Measurements from ENCODE around the gene KRTAP10-9.
"Not testable (repeated sequence)": the region's sequence is repeated elsewhere in the genome, so short reads cannot be mapped to it uniquely, and the experiment has no call there.

Gene KRTAP10-9, protein sequence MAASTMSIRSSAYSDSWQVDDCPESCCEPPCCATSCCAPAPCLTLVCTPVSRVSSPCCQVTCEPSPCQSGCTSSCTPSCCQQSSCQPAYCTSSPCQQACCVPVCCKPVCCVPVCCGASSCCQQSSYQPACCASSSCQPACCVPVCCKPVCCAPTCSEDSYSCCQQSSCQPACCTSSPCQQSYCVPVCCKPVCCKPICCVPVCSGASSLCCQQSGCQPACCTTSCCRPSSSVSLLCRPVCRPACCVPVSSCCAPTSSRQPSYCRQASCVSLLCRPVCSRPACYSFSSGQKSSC

DNA sequence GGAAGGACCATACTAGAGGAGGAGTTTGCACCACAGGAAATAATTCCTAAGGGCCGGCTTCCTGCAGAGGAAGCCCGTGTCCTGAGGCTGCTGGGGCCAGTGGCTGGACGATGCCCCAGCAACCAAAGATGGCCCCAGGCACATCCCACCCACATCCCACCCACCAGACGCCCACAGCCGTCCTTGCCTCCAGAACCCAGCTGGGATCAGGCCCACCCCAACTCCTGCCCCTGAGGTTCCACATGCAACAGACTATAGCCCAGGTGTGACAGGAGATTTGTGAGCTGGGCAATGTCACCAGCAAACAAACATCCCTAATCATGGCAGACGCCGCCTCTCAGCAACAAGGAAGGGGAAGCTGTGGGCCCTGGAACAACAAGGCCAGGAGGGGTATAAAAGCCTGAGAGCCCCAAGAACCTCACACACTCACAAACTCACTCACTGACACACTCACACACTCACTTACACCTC is at the start of gene KRTAP10-9:
Gene KRTAP10-9, plus strand, starts transcription at position 421 of the 471 bp plus-strand sequence. CDS start 79 bp downstream, outside the sequence.
- DNase-seq: no peak

DNA sequence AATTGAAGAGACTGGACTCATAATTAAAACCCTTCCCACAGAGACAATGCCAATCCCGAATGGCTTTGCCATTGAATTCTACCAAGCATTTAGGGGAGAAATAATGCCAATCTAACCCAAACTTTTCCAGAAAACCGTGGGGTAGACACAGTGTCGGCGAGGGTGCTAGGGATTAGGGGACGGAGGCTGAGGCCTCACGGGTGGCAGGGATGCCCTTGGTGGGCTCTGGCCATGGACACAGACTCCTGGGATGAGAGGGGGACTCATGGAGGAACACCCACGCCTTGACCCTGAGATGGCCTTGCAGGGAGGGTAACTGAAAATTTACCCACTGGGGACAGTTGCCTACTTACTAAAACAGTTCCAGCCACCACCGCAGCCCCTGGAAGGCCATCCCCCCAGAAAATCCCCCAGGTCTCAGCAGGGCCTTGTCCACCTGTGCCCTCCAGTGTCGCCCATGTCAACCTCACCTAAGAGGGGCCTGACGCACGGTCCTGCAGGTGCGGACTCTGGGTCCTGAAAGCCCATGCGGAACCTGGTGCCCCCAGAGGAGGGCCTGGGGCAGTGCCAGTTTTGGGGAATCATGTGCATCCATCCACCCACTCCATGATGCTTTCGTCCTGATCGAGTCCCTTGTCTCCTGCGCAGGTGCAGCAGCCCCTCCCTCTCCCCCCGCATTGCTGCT is 48.4 kb upstream of the KRTAP10-9 start:
- no peak for DNase-seq

DNA sequence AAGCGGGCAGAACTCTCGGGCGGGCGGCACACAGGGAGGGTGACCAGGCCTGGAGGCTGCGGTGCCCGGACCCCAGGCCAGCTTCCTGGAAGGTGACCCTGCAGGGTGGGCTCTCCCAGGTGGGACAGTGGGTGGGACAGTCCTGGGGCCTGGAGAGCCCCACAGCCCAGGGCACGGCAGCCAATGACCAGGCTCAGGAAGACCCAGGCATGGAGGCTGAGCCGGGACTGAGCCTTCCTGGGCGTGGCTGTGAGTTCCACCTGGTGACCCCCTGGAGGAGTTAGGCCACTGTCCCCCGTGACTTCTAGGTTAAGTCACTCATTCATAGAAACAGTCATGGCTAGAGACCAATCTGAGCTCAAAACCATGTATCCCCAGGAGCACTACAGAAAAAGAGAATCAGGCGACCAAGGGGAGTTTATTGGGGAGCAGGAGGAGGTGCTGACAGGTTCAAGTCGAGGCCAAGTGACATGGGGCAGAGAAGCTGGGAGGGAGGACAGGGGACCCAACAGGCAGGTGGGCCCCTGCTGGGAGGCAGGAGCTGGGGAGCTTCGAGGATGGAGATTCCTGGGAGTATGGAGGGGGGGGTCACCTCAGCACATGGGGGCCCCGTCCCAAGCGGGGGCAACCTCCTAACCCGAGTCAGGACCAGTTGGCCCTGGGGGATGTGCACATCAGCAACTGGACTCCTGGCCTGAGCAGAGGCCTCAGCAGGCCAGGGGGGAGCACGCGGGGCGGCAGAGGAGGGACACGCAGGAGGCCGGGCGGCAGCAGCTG is 47.6 kb upstream of the KRTAP10-9 start:
- DNase-seq: no peak

DNA sequence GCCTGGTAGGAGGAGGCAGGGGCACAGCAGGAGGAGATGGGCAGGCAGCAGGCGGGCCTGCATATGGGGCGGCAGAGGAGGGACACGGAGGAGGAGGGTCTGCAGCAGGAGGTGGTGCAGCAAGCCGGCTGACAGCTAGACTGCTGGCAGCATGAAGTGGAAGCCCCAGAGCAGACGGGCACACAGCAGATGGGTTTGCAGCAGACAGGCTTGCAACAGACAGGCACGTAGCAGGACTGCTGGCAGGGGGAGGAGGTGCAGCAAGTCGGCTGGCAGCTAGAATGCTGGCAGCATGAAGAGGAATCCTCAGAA is 47.1 kb upstream of the KRTAP10-9 start:
- no peak for DNase-seq

DNA sequence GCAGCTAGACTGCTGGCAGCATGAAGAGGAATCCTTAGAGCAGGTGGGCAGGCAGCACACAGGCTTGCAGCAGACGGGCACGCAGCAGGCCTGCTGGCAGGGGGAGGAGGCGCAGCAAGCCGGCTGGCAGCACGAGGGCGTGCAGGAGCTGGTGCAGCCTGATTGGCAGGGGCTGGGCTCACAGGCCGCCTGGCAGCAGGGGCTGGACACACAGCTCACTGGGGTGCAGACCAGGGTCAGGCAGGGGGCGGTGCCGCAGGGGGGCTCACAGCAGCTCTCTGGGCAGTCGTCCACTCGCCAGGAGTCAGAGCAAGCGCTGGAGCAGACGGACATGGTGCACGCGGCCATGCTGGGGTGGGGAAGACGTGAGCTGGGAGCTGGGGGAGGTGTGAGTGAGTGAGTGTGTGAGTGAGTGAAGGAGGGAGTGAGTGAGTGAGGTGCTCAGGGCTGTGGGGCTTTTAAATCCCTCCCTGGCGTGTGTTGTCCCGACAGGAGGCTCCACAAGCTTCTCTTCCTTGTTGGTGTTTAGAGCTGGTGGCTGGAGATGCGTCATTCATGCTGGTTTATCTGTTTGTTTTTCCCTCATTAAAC is 46.6 kb upstream of the KRTAP10-9 start, which contains the start of gene KRTAP10-5:
Gene KRTAP10-5, minus strand, starts transcription at position 374 of the 591 bp plus-strand sequence. Its CDS starts 26 bp downstream, at position 348.
- DNase-seq: not testable (repeated sequence)

DNA sequence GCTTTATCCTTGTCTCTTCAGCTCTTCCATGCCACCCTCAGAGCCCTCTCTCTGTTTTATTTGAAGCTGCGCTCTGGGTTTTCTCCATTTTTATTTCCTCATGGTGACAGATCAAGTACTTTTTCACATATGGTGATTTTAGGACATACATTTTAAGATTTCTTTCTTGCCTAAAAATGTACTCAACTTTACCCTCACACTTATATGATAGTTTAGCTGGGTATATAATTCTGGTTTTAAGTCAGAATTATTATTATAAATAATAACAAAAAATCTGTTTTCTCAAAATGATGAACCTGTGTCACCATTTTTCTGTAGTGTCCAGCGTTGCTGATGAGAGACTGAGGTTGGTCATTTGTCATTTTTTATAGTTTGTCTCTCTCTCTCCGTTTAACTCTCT is 45.7 kb upstream of the KRTAP10-9 start:
- no peak for DNase-seq

DNA sequence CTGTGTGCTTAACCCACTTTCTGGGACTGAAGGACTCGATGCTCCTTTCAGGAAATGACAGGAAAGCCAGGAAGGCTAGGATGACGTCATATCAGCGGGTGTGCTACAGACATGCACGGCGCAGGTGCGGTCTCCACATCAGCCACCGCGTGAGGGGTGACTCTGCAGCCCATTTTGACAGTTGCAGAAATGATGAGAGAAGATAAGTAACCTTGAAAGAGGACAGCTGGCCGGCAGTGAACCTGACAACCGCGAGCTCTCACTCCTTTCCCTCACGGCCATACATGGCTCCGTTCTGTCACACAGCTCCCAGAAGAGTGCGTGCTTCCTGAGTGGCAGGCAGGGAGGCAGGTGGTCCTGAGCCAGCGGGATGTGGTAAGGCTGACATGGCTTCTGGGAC is 44.8 kb upstream of the KRTAP10-9 start:
- no peak for DNase-seq

DNA sequence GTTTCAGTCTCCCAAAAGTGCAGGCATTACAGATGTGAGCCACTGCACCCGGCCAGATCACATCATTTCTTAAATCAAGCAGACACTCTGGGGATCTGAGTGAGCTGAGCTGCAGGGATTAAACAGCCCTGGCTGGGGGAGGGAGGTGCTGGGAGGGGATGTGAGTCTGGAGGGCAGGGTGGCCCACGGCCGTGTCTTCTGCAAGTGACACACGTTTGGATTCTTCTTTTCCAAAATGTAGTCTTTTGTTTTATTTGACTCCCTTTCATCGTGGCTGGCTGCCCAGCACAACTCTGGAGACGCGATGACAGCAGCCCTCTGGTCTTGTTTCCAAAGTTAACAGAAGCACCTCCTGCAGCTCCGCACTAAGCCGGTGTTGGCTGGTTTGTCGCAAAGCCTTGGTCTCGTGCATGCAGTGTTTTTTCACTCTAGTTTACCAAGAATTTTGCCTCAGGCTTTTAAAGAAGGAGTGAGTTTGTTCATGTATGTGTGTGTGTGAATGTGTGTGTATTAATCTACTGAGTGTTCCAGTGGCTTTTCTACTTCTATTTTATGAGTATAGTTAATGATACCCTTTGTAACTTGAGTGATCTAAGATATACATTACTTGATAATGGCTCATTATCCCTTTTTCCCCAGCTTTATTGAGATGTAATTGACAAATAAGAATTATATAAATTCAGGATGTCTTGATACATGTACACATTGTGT is 43.6 kb upstream of the KRTAP10-9 start:
- DNase-seq: no peak

DNA sequence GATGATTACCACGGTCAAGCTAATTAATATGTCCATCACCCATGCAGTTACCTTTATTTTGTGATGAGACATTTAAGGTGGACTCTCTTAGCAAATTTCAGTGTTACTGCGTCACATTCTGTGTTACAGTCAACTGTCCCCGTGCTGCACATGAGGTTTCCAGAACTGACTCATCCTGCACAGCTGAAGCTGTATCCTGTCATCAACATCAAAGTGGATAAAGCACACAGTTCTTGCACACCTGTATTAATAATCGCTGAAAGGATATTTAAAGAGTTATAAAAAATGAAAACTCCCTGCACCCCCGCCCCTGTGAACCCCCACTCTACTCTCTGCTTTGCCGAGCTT is 43.1 kb upstream of the KRTAP10-9 start:
- DNase-seq: no peak

DNA sequence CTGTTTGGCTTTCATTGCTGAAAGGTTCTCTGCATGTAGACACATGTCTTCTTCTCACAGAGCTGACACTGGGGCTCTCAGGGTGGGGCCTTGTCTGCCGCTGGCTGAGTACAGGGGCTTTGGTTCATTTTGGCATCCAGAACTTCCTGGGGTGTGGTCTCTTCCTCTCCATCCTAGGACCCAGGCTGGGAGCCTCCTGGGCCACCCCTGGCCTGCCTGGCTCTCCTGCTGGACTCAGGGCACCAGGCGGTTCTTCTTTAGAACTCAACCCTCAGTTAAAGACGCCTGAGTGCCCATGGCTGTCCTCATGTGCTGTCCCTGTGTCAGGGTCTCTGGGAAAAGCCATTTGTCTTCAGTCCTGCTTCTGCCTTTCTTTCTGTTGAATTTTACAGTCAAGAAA is 41.0 kb upstream of the KRTAP10-9 start:
- no peak for DNase-seq

DNA sequence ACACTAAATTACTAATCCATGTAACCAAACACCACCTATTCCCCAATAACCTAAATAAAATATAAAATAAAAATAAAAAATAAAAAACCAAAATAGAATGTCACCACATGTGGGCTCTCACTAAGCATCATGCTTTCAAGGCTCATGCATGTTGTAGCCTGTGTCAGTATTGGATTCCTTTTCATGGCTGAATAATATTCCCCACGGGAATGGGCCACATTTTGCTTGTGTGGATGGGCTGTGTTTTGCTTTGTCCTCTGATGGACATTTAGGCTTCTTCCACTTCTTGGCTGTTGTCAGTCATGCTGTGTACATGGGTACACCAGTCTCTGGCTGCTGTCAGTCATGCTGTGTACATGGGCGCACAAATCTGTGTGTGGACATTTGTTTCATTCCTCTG is 37.8 kb upstream of the KRTAP10-9 start:
- no peak for DNase-seq

DNA sequence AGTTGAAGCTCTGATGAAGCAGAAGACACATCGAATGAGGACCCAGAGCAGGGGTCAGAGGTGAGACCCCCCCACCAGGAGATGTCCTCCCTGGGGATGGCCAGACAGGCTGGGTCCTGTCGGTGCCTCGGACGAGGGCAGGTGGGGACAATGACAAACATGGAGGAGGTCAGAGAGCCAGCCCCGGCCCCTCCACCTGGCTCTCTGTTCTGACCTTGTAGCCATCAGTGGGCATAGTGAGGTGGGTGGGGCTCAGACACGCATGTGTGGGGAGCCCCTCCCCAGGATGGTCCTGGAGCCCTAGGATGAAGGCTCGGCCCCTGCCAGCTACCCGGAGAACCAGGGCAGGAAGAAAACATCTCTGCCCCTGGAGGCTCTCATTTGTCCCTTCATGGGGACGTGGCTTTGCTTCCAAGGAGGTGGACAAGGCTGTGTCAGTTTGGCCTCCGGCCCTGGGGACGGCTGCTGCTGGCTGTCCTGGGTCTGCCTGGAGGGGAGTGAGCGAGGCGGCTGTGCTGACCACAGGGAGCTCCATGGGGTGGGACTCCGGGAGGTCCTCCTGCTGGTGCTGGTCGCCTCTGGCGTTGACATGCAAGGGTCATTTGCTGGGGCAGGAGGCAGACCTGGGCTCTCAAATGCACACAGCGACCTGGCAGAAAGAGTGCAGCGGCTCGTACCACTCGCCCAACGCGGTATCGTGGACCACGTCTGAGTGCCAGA is 37.1 kb upstream of the KRTAP10-9 start:
- DNase-seq: no peak

DNA sequence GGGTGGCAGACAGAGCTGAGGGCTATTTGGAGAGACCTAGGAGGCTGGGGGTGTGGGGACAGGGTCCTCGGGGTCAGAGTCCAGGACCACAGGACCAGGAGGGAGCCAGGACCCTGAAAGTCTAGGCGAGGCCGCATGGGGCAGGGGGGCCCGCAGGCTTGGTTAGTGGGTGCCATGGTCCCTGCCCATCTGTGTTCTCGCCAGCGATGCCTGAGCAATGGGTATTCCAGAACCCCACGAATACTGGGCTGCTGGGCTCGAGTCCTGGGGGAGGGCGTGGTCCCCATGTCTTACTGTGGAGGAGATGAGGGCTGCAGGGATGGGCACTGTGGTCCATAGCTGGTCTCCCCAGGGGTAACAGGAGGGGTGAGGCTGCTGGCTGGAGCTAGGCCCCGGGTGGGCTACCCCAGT is 36.6 kb upstream of the KRTAP10-9 start:
- no peak for DNase-seq

DNA sequence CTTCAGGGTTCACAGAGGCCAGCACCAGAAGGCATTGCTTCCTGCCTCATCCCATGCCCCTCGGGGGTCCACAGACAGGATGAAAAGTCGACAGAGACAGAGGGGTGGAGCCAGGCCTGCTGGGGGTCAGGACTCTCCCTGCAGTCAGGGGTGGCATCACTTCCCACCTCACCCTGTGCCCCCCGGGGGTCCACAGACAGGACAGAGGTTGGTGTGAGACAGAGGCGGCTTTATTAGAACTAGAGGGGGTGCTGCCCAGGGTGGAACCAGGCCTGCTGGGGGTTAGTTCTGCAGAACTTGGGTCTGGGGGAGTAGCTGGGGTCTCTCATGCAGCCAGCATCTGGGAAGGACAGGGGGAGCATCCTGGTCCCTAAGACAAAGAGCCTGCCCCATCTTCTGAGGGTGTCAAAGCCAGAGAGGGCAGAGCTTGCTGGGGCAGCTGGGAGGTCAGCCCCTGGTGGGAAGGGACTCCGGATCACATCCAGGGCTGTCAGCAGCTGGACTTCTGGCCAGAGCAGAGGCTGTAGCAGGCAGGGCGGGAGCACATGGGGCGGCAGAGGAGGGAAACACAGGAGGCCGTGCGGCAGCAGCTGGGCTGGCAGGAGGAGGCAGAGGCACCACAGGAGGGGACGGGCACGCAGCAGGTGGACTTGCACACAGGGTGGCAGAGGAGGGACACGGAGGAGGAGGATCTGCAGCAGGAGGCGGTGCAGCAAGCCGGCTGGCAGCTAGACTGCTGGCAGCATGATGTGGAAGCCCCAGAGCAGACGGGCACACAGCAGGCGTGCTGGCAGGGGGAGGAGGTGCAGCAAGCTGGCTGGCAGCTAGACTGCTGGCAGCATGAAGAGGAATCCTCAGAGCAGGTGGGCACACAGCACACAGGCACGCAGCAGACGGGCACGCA is 35.7 kb upstream of the KRTAP10-9 start:
- DNase-seq: not testable (repeated sequence)

DNA sequence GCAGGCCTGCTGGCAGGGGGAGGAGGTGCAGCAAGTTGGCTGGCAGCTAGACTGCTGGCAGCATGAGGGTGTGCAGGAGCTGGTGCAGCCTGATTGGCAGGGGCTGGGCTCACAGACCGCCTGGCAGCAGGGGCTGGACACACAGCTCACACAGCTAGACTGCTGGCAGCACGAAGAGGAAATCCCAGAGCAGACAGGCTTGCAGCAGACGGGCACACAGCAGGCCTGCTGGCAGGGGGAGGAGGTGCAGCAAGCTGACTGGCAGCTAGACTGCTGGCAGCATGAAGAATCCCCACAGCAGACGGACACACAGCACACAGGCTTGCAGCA is 35.1 kb upstream of the KRTAP10-9 start:
- DNase-seq: not testable (repeated sequence)

DNA sequence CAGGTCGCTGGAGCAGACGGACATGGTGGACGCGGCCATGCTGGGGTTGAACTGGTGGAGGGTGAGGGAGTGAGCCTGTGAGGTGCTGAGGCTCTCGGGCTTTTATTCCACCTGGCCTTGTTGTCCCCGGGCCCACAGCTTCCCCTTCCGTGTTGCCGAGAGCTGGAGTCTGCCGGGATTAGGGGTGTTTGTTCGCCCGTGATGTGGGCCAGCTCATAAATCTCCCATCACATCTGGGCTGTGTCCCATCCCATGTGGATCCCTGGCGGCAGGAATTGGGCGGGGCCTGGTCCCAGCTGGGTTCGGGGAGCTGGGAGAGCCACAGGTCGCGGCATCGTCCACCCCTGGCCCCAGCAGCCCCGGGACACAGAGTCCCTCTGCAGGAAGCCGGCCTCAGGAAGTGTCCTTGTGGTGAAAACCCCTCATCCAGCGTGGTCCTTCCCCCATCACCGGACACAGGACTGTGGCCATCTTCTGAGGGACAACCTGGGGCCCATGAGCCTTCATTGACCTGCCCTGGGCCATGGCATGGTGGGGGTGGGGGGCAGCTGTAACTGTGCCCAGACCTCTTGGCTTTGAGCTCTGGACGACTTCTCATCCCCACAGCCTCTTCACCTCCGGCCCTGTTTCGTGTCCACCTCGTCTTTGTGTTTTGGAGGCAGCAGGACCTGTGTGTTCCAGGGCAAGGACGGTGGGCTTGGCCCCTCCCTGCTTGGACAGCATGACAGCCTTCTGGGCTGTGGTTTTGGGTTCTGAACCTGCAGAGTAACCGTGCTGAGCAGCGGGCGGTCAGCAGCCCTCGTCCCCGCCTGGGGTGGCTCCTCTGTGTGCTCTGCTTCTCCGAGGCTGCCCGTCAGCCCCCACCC is 34.2 kb upstream of the KRTAP10-9 start, which contains the start of gene KRTAP10-6:
Gene KRTAP10-6, minus strand, starts transcription at position 60 of the 866 bp plus-strand sequence. Its CDS starts 21 bp downstream, at position 39.
- no peak for DNase-seq

DNA sequence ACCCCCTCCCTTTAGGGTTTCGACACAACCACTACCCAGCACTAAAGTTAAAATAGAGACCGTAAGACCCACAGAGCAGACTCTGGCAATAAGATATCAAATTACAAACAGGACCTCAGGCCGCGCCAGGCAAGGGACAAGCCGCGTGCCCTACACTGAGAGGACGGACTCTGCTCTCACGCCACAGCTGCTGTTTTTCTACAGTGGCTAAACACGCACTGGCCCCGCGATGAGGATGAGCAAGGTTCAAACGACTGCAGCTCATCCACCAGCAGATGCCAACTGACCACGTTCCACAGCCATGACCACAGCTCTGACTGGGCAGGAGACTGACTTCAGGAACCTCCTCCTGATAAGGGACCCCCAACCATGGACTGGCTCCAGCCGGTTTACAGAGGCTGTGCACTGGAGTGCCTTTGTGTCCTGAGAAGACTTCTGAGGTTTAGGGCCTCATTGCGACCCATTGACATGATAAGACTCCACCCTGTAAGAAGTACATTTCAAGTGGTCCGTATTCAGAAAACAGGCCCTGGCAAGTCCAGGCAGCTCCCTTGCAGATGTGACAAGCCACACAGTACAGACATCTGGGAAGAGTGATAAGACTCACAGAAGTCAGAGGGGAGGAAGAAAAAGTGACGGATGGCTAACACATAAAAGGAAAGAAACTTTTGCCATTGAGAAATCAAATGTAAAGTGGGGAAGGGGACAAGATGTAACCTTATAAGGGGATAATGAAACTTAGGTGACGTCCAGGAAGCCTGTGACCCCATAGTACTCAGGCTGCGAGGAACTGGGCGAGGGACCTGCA is 33.1 kb upstream of the KRTAP10-9 start:
- DNase-seq: no peak

DNA sequence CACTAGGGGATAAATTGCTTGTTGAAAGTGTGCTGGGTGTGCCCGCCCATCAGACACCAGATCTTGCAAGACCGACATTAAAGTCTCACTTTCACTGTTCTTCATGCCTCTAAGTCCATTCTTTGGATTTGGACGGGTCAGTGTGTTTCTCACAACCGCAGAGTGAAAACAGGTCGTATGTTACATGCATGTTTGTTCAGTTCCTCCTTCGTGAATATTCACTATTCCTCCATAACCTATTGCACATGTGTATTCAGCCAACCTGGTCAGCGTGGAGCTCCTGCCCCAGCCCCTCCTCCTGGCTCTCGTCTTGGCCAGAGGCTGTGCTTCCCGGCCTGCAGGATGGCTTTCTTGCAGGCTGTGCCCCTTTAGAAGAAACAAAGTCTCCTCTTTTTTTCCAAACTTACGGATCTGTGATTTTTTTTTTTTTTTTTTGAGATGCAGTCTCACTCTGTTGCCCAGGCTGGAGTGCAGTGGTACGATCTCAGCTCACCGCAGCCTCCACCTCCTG is 32.4 kb upstream of the KRTAP10-9 start:
- DNase-seq: no peak

DNA sequence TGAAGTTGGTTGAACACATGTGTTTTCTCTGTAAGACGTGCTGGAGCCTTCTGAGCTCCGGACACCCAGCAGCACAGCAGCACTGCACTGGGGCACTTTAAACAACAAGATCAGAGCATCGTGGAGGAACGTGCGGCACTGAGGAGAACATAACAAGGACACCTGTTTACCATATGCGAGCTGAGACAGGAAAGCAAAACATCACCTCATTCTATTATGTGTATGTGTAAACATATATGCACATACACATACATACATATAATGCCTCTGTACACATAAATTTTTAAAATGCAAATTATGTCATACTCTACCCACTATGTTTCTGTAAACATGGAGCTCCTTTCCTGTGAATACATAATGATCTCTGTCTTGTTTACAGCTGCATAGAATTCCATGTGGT is 31.4 kb upstream of the KRTAP10-9 start:
- no peak for DNase-seq
